Activated T-cell treated with anti-CD3 and anti-CD28 coated beads for 1 hour (primary cell): Measurements from ENCODE around the gene ZNF784.

Experiments used
- DNase-seq: peaks from one replicate; pipeline ENCODE4 v3.0.0-alpha.2; 2020; ENCODE audit warnings: low read depth

Gene ZNF784

DNA sequence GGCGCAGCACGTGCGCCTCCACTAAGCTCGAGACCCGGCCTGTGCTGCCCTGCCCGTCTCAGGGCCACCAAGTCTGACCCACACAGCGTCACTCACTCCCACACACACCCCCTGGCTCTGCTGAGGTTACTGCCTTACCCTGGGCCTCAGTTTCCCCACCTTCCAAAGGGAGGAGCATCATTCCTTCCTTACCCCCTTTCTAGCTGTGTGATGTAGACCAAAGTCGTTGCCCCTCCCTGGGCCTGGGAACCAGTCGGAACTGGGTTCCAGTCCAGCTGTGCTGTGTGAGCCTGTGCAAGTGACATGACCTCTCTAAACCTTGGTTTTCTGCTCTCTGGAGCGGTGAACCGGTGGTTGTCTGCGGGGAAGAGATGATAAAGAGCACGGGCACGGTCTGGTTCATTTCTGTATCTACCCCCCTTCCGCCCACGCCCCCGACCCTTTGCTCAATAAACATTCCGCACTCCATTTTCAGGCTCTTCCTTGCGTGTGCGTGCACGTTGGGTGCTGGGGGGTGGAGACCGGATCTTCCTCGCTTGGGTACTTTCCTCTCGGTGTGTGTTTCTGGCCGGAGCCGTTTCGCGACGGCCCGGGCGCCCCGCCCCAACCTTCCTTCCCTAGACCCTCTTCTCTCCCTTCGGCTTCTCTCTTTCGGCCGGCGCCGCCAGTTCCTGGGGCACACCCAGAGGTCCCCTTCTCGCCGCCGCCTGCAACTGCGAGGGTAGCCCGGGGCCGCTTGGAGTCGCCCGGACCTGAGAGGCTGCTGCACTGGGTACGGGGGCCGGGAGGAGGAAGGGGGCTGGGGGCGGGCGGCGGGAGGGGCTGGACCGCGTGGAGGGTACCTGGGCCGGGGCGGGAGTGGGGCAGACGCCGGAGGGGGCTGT, 18.9 kb upstream of the ZNF784 start, which contains the start of gene ZNF581:
Gene ZNF581 (plus strand): TSS at position 647 of the 884 bp plus-strand sequence. CDS start 923 bp downstream, outside the sequence.
- peak; percentile 70 for DNase-seq

DNA sequence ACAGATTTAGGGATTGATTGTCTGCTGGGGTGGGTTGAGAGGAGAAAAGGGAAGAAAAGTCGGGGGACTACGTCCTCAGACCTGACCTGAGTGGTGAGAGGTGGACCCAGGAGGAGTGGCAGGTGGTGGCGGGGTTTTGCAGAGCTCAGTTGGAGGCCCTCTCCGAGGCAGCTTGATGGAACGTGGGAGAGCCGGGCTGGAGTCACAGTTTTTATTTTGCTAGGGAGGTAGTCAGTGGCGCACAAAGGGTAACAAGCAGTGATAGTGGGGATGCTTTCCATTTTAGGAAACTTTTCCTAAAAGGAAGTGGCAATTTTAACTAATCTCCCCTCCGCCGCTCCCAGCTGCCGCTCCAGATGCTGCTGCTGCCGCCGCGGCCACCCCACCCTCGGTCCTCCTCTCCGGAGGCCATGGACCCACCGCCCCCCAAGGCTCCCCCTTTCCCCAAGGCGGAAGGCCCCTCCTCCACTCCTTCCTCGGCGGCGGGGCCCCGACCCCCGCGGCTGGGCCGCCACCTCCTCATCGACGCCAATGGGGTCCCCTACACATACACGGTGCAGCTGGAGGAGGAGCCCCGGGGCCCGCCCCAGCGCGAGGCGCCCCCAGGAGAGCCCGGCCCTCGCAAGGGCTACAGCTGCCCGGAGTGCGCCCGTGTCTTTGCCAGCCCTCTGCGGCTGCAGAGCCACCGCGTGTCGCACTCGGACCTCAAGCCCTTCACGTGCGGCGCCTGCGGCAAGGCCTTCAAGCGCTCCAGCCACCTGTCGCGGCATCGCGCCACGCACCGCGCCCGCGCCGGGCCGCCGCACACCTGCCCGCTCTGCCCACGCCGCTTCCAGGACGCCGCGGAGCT, 18.0 kb upstream of the ZNF784 start:
- DNase-seq, result no peak

- no peak for DNase-seq
Observed at GRCh38 chr19:55641426-55642152, 17.2 kb upstream of the ZNF784 start.

- no peak for DNase-seq
Observed at GRCh38 chr19:55640577-55641425, 16.4 kb upstream of the ZNF784 start, which contains the start of gene ZNF580. Gene ZNF580 (plus strand): TSS chr19:55641002. CDS start chr19:55642509, 1,507 bp downstream.

GRCh38 chr19:55640043-55640576, 15.7 kb upstream of the ZNF784 start:
- peak; percentile 60 for DNase-seq

DNA sequence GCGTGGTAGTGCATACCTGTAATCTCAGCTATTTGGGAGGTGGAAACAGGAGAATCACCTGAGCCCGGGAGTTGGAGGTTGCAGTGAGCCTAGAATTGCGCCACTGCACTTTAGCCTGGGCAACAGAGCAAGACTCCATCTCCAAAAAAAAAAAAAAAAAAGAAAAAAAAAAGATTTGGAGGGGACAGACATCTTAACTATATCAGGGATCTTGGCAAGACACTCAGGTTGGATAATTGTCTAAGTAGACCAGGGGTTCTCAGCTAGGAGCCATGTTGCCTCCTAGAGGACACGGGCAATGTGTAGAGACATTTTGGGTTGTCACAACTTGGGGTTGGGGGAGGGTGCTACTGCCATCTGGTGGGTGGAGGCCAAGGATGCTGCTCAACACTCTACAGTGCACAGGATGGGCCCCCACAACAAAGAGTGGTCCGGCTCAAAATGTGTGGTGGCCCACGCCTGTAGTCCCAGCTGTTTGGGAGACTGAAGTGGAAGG, 14.5 kb upstream of the ZNF784 start:
- no peak for DNase-seq

DNA sequence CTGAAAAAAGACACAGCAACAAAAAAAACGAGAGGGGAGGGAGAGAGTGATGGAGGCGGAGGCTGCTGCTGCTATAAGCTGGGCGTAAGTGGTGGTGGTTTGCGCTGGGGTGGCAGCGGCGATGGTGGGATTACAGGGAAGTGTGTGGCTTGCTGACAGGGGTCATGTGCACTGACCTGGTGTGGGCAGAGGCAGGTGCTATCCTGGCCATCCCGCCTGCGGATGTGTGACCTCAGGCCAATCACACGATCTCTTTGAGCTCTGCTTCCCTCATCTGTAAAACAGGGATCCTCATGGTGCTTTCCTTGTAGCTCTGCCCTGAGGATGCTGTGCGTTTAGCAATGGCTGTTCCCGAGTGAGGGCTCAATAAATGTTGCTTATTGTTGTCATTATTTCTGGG, 13.2 kb upstream of the ZNF784 start:
- DNase-seq, result no peak

DNA sequence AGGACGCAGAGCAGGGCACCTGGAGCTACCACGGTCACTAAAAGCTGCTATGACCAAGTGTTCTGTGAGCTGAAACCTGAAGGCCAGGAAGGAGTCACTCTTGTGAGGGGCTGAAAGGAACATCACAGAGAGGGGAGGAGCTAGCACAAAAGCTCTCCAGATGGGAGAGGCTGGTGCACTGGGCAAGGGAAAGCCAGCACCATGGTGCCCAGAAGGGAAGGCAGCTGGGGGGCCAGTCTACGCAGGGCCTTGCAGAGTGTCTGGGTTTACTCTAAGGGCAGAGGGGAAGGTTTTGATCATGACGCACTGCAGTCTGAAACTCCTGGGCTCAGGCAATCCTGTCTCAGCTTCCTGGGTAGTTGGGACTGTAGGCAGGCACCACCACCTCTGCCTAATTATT, 12.4 kb upstream of the ZNF784 start:
- DNase-seq, result no peak

DNA sequence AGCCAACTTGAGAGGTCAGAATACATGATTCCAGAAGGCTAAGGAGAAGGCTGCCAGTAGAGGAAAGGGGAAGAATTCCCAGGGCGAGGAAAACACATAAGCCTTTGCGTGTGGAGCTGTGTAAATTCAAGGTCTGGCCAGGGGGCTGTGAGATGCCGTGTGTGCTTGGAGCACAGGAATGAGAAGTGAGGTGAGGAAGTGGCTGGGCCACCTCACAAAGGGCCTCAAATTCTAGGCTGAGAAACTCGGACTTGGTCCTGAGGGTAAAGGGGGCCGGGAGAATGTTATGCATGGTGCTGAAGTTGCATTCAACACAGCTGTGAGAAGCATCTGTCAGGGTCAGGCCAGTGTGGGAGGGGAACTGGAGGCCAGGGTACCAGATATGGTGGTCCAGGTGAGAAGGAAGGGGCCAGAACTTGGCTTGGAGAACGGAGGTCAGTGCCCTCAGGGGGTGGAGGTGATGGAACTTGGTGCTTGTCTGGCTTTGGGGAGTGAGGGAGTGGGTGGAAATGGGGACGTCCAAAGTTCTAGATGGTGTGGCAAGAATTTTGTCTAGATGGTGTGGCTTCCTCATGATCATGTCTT, 11.6 kb upstream of the ZNF784 start:
- no peak for DNase-seq

DNA sequence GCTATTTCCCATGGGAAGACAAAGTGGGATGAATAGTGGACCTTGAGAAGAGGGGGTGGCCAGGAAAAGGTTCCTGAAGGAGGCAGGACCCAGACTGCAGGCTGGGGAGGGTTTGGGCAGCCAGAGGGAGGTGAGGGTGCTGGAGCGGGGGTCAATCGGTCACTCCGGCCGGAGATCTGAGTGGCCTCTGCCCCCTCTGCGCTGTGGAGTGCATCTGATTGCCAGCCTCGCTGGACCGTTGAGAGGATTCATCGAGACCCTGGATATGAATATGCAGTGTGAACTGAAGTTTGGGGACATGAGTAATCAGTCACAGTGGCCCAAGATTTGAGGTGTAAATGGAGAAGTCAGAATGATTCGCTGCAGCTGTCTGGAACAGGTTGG, 11.0 kb upstream of the ZNF784 start:
- DNase-seq, result no peak

DNA sequence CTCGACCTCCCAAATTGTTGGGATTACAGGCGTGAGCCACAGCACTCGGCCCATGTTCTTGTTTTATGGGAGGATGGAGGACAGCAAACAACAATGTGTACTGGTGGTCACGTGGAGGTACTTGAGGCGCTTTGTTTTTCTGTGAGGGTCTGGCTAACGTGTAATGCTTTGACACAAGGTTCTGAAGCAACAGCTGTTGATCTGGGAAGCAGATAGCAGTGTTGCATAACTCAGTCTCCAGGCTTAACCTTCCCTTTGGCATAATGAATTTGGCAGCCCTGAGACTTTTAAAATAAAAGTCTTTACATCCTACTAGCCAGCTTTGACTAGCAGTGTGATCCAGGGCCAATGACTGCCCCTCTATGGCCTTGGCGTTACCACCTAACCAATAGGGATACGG, 9.5 kb upstream of the ZNF784 start:
- no peak for DNase-seq

DNA sequence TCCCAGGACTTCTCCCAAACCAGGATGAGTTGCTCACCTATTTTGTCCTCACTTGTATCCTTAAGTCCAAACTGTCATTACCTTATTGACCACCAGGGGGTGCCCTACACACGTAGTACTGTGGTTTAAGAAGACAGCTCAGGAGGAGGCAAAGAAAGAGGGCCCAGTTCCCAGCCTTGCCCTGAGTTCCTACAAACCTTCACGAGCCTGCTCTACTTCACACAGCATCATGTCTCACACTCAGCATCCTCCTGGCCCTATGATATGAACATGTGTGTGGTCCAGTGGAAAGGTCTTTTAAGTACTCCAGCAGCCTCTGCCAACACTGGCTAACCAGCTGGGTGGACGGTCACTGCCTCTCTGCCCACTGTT, 8.1 kb upstream of the ZNF784 start:
- DNase-seq, result peak; percentile 83

DNA sequence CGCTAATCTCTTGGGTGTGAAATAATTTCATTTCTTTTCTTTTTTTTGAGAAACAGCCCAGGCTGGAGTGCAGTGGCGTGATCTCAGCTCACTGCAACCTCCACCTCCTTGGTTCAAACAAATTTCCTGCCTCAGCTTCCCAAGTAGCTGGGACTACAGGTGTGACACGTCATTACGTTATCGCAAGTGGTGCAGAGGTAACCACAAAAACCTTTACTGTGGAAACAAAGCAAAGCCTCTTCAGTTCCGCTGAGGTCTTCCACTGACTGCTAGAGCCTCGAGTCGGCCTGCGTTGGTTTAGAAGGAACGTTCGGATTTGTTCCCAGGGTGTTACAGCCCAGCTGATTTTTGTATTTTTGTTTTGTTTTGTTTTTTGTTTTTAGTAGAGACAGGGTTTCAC, 2.0 kb upstream of the ZNF784 start:
- DNase-seq, result no peak

GRCh38 chr19:55625004-55625326, 599 bp upstream of the ZNF784 start:
- DNase-seq, result no peak

GRCh38 chr19:55623561-55623960, 805 bp downstream of the ZNF784 start:
- DNase-seq, result no peak

DNA sequence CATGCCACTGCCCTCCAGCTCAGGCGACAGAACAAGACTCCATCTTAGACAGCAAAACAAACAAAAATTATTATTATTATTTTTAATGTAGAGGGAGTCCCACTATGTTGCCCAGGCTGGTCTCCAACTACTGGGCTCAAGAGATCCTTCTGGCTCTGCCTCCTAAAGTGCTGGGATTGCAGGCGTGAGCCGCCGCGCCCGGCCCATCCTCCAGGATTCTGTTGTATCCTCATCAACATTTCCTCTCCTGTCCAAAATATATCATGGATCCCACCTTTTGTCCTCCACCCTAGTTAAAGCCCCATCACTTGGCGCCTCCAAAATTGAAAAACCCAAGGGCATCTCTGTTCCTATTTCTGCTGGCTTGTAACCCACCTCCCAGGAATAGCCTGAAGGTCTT, 1.2 kb downstream of the ZNF784 start:
- no peak for DNase-seq

GRCh38 chr19:55622242-55622969, 2.0 kb downstream of the ZNF784 start:
- DNase-seq, result no peak

DNA sequence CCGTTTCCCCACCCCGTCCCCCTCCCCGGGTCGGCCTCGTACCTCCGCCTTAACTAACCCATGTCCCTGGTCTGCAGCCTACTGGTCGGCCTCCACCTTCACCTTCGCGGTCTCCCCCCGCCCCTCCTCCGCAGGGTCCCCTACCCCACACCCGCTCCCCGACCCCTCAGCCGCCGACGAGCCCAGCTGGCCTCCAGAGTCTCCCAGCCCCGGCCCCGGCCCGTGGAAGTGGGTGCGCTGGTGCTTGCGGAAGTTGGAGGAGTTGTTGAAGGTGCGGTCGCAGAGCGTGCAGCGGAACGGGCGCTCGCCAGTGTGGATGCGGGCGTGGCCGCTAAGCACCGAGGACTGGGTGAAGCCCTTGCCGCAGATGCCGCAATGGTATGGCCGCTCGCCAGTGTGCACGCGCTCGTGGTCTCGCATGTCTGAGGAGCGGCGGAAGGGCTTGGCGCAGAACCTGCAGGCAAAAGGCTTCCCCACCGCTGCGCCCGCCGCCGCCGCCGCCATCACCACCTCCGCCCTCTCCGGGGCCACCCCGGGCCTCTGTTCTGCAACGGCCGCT, 2.6 kb downstream of the ZNF784 start:
- DNase-seq, result no peak

DNA sequence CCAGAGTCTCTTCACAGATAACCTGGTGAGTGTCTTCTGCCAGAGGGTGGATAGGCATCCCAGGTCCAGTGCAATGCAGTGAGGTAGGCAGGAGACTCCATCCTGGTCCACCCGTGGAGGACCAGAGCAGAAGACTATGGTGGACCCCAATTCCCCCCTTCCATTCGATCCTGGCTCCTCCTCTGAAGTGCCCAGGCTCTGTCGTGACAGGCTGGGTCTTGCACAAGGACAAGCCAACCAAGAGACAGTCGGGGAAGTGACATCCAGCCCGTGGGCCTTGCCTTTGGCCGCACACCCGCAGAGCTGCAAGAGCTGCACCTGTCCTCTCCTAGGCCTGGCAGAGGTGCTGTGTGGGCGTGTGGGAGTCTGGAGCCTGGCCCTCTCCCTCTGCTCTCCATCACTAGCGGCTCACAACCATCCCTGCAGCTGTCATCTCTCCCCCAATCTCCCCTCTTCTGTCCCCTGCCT, 3.1 kb downstream of the ZNF784 start:
- DNase-seq, result no peak
